Dendritic cell treated with granulocyte-macrophage colony-stimulating factor and Interleukin-4, amounts not matched to agents 40 ng/mL and 50 ng/mL, for 4 days (primary cell): Measurements from ENCODE around the gene GALR2.

Experiments used
- H3K27ac Mint-ChIP-seq: one replicate; pipeline ENCODE4 v1.8.0; 2022; ENCODE audit warnings: mild to moderate bottlenecking, mixed read lengths
- H3K27me3 Mint-ChIP-seq: one replicate; pipeline ENCODE4 v1.8.0; 2022; ENCODE audit warnings: mild to moderate bottlenecking, mixed read lengths
- H3K36me3 Mint-ChIP-seq: one replicate; pipeline ENCODE4 v1.8.0; 2022; ENCODE audit warnings: low read depth, mixed read lengths
- H3K4me1 Mint-ChIP-seq: one replicate; pipeline ENCODE4 v1.8.0; 2022; ENCODE audit warnings: low read depth, mixed read lengths
- H3K4me3 Mint-ChIP-seq: one replicate; pipeline ENCODE4 v1.8.0; 2022; ENCODE audit warnings: mild to moderate bottlenecking, moderate library complexity, mixed read lengths
- H3K9me3 Mint-ChIP-seq: one replicate; pipeline ENCODE4 v1.8.0; 2022; ENCODE audit warnings: mixed read lengths
- intact Hi-C: fragments of 100-400 bp; cut with micrococcal nuclease; formaldehyde crosslinking; loops from one replicate; pipeline ENCODE4 v1.15.0; 2022

The GALR2 gene

GRCh38 chr17:76107509-76107908 is 32.9 kb downstream of the GALR2 start:
- Mint-ChIP-seq H3K4me1 (peaks cover 23% of the 10 kb centered on the region), H3K4me3 (no peak overlapping the region), H3K27ac (no peak overlapping the region), H3K9me3 (no peaks in the 10 kb centered on the region), H3K36me3 (peaks cover 12% of the 10 kb centered on the region), H3K27me3 (peaks cover 22% of the 10 kb centered on the region)
- intact Hi-C loops = no loop called here

GRCh38 chr17:76111956-76112355 is 37.4 kb downstream of the GALR2 start:
- no peaks in the 10 kb centered on the region for H3K4me1 Mint-ChIP-seq
- peaks cover 39% of the 10 kb centered on the region for H3K27me3 Mint-ChIP-seq
- intact Hi-C loops = no loop called here
- H3K9me3 Mint-ChIP-seq = peaks cover 8% of the 10 kb centered on the region
- H3K4me3 Mint-ChIP-seq = no peak overlapping the region
- no peak overlapping the region for H3K27ac Mint-ChIP-seq
- no peaks in the 10 kb centered on the region for H3K36me3 Mint-ChIP-seq

- Mint-ChIP-seq H3K9me3 (peaks cover 8% of the 10 kb centered on the region), H3K27ac (no peak overlapping the region), H3K4me1 (no peaks in the 10 kb centered on the region), H3K4me3 (no peak overlapping the region), H3K36me3 (no peaks in the 10 kb centered on the region), H3K27me3 (peaks cover 41% of the 10 kb centered on the region)
- intact Hi-C loops = no loop called here
Measured at GRCh38 chr17:76115138-76115754, 40.7 kb downstream of the GALR2 start.

GRCh38 chr17:76119409-76120371 is 45.1 kb downstream of the GALR2 start:
- peaks cover 41% of the 10 kb centered on the region for H3K27me3 Mint-ChIP-seq
- no peaks in the 10 kb centered on the region for H3K36me3 Mint-ChIP-seq
- H3K4me3 Mint-ChIP-seq = no peak overlapping the region
- peak overlapping the region; percentile 2 for H3K27ac Mint-ChIP-seq
- peaks cover 14% of the 10 kb centered on the region for H3K4me1 Mint-ChIP-seq
- intact Hi-C loops = loop anchor here (2.0 kb wide), 1 partner anchor 63 kb away; no protein-coding TSS in a partner anchor
- H3K9me3 Mint-ChIP-seq = no peaks in the 10 kb centered on the region

DNA sequence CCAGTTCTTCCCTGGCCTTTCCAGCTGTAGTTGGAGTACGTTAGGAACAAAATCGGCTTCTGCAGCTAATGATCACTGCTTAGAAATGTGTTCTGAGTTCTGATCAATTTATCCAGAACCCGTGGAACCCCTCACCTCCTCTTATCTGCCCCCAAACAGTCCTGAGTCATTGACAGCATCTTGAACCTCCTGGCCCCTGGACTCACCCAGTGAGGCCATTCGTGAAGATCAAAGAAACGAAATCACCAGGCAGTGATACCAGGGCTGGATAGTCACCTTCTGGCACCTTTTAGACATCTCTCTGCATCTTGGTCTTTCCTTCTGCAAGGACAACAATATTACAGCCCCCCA is 46.1 kb downstream of the GALR2 start:
- Mint-ChIP-seq H3K27ac (no peak overlapping the region), H3K9me3 (no peaks in the 10 kb centered on the region), H3K4me1 (peaks cover 14% of the 10 kb centered on the region), H3K27me3 (peaks cover 40% of the 10 kb centered on the region), H3K36me3 (no peaks in the 10 kb centered on the region), H3K4me3 (no peak overlapping the region)
- intact Hi-C loops = loop anchor here (1.0 to 2.0 kb wide), 2 partner anchors 62 to 159 kb away; no protein-coding TSS in a partner anchor

DNA sequence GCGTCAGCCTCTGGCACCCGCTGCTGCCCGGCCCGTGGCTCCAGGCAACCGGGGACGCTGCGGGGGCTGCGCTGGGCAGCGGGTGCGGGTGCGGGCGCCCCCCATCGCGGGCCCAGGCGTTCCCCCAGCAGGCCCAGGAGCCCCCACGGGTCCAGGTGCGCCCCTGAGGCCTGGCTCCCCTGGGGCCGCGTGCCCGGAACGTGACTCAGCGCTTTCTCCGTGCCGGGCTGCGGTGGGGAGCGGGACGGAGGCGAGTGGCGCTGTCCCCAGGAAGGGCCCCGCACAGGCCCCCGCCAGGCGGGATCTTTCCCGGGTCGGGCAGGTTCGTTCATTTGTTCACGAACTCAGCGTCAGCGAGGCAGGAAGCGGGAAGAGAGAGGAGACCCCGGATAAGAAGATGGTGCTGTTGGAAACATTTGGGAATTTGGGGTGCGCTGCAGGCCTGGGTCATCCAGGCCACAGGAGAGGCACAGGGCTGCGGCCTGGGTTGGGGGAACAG is 47.4 kb downstream of the GALR2 start:
- H3K36me3 Mint-ChIP-seq = no peaks in the 10 kb centered on the region
- peaks cover 14% of the 10 kb centered on the region for H3K4me1 Mint-ChIP-seq

GRCh38 chr17:76122431-76123190 is 48.0 kb downstream of the GALR2 start:
- intact Hi-C loops = no loop called here
- no peaks in the 10 kb centered on the region for H3K36me3 Mint-ChIP-seq
- H3K27me3 Mint-ChIP-seq = peaks cover 46% of the 10 kb centered on the region
- peaks cover 14% of the 10 kb centered on the region for H3K4me1 Mint-ChIP-seq
- peak overlapping the region; percentile 37 for H3K27ac Mint-ChIP-seq
- H3K4me3 Mint-ChIP-seq = peak overlapping the region; percentile 33
- no peaks in the 10 kb centered on the region for H3K9me3 Mint-ChIP-seq

More for the DNA sequence above, 47.4 kb downstream of the GALR2 start:
- Mint-ChIP-seq H3K27me3 (peaks cover 44% of the 10 kb centered on the region), H3K9me3 (no peaks in the 10 kb centered on the region), H3K27ac (peak overlapping the region; percentile 37), H3K4me3 (peak overlapping the region; percentile 55)
- intact Hi-C loops = loop anchor here (1.0 to 2.0 kb wide), 2 partner anchors 61 to 157 kb away; no protein-coding TSS in a partner anchor

DNA sequence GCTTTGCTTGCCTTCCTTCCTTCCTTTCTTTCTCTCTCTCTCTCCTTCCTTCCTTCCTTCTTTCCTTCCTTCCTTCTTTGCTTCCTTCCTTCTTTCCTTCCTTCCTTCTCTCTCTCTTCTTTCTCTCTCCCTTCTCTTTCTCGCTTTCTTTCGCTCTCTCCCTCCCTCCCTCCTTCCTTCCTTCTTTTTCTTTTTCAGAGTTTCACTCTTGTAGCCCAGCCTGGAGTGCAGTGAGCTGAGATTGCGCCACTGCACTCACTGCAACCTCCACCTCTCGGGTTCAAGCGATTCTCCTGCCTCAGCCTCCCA is 48.6 kb downstream of the GALR2 start:
- H3K27me3 Mint-ChIP-seq = peaks cover 46% of the 10 kb centered on the region
- intact Hi-C loops = no loop called here
- no peak overlapping the region for H3K4me3 Mint-ChIP-seq
- peaks cover 14% of the 10 kb centered on the region for H3K4me1 Mint-ChIP-seq
- H3K9me3 Mint-ChIP-seq = no peaks in the 10 kb centered on the region
- no peaks in the 10 kb centered on the region for H3K36me3 Mint-ChIP-seq
- no peak overlapping the region for H3K27ac Mint-ChIP-seq

GRCh38 chr17:76123749-76124581 is 49.4 kb downstream of the GALR2 start:
- no peaks in the 10 kb centered on the region for H3K36me3 Mint-ChIP-seq
- H3K27ac Mint-ChIP-seq = no peak overlapping the region
- intact Hi-C loops = no loop called here
- peaks cover 44% of the 10 kb centered on the region for H3K27me3 Mint-ChIP-seq
- no peaks in the 10 kb centered on the region for H3K9me3 Mint-ChIP-seq
- no peak overlapping the region for H3K4me3 Mint-ChIP-seq
- peaks cover 14% of the 10 kb centered on the region for H3K4me1 Mint-ChIP-seq

GRCh38 chr17:76124582-76125390 is 50.2 kb downstream of the GALR2 start:
- intact Hi-C loops = no loop called here
- Mint-ChIP-seq H3K27me3 (peaks cover 36% of the 10 kb centered on the region), H3K9me3 (no peaks in the 10 kb centered on the region), H3K4me1 (peaks cover 14% of the 10 kb centered on the region), H3K27ac (no peak overlapping the region), H3K4me3 (no peak overlapping the region), H3K36me3 (no peaks in the 10 kb centered on the region)

GRCh38 chr17:76125391-76125675 is 50.8 kb downstream of the GALR2 start:
- peaks cover 15% of the 10 kb centered on the region for H3K4me1 Mint-ChIP-seq
- H3K27ac Mint-ChIP-seq = no peak overlapping the region
- intact Hi-C loops = no loop called here
- H3K9me3 Mint-ChIP-seq = no peaks in the 10 kb centered on the region
- H3K4me3 Mint-ChIP-seq = no peak overlapping the region
- H3K27me3 Mint-ChIP-seq = peaks cover 33% of the 10 kb centered on the region
- no peaks in the 10 kb centered on the region for H3K36me3 Mint-ChIP-seq

DNA sequence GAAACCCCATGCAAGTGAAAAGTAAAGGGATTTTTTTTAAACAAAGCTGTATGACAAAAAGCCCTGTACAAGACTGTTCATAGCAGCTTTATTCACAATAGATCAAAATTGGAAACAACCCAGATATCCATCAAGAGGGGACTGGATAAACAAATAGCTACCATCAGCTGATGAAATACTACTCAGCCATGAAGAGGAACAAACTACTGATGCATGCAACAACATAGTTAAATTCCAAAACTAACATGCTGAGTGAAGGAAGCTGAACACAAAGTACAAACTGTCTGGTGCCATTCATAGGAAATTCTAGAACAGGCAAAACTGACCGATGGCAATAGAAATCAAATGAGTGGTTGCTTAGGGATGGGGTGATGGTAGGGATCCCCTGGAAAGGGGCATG is 51.3 kb downstream of the GALR2 start:
- Mint-ChIP-seq H3K4me3 (no peak overlapping the region), H3K4me1 (peaks cover 21% of the 10 kb centered on the region), H3K9me3 (no peaks in the 10 kb centered on the region), H3K27ac (no peak overlapping the region), H3K27me3 (peaks cover 33% of the 10 kb centered on the region), H3K36me3 (no peaks in the 10 kb centered on the region)
- intact Hi-C loops = no loop called here
